Measurements from ENCODE around the gene SEMA3C.

The SEMA3C gene

GRCh38 chr7:80731281-80731680 lies 187.6 kb downstream of the SEMA3C start:
- POLR2A ChIA-PET = no interaction called here
- TF ChIP-seq ZNF548 (tag by site-specific recombination; IDR thresholded peaks at IDR 0.05) = no peak
- no peak for TF ChIP-seq PATZ1 (tag by site-specific recombination; IDR thresholded peaks at IDR 0.05)
- TF ChIP-seq ZNF274 (IDR thresholded peaks at IDR 0.05; ENCODE audit: low read length) = no peak
- TF ChIP-seq ZNF274 (tag by site-specific recombination; IDR thresholded peaks at IDR 0.05; ENCODE audit: borderline replicate concordance) = no peak
- no peak for TF ChIP-seq ZNF785 (tag by site-specific recombination; IDR thresholded peaks at IDR 0.05)
- no peak for TF ChIP-seq KLF16 (tag by site-specific recombination; IDR thresholded peaks at IDR 0.05)
- TF ChIP-seq ZNF555 (tag by site-specific recombination; conservative IDR thresholded peaks at IDR 0.05) = no peak
- TF ChIP-seq GLI2 (tag by site-specific recombination; IDR thresholded peaks at IDR 0.05; ENCODE audit: borderline replicate concordance, low read depth) = no peak
- TF ChIP-seq, protein P1, sequence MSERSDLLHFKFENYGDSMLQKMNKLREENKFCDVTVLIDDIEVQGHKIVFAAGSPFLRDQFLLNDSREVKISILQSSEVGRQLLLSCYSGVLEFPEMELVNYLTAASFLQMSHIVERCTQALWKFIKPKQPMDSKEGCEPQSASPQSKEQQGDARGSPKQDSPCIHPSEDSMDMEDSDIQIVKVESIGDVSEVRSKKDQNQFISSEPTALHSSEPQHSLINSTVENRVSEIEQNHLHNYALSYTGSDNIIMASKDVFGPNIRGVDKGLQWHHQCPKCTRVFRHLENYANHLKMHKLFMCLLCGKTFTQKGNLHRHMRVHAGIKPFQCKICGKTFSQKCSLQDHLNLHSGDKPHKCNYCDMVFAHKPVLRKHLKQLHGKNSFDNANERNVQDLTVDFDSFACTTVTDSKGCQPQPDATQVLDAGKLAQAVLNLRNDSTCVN (tag by site-specific recombination; optimal IDR thresholded peaks at IDR 0.05) = no peak
- TF ChIP-seq ZNF404 (tag by site-specific recombination; IDR thresholded peaks at IDR 0.05) = no peak
- no peaks in the 10 kb centered on the region for H3K4me1 ChIP-seq (ENCODE audit: control insufficient read depth, insufficient read depth, low read length)
- H3K4me3 ChIP-seq (ENCODE audit: low read depth, low read length) = no peak overlapping the region
- H3K27ac ChIP-seq (ENCODE audit: extremely low read depth, low read depth, low read length) = no peak overlapping the region
- CTCF ChIA-PET = interaction anchor here (0.7 to 1.6 kb wide), 5 partner anchors 8 to 433 kb away, joined by 3 to 9 read pairs (median 4); no protein-coding TSS in a partner anchor
- H3K36me3 ChIP-seq (ENCODE audit: control insufficient read depth in 2 of 2, insufficient read depth in 1 of 2, low read length in 2 of 2) = no peaks in the 10 kb centered on the region
- no peaks in the 10 kb centered on the region for H3K9me3 ChIP-seq (ENCODE audit: control insufficient read depth, insufficient read depth, low read depth, low read length)

DNA sequence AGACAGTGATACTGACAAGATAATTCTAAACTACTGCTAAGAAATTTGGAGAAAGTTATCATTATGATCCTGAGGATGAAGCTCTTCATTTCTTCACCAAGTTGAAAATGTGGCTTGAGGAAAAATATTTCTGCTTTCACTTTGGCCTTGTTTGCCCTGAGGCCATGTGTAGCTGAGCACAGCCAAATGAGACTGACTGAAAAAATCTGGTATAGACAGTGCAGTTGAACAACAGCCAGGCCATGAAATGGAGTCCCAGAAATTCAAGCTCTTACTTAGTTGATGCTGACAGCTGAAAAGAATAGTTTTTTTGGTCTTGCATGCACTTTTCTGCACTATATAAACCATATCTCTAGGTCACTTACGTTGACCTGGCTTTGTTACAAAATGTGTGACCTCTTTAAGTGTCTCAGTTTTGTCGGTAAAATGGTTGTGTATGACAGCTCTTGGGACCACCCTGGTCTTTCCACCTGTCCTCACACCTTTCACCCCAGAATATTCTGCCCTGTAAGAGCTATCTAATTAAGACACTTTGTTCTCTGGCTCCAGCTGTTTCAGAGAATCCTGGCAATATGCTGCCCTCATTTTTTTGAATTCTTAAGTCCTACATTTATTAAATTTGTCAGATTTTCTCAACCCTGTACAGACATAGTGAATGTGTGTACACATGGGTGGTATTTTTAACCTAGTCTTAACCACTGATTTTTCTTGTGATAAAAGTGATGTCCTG lies 189.1 kb downstream of the SEMA3C start:
- peaks cover 5% of the 10 kb centered on the region; the same call in 1 of the 2 replicates for H3K4me1 ChIP-seq (ENCODE audit: control insufficient read depth, insufficient read depth, low read length)
- no peak overlapping the region for H3K27ac ChIP-seq (ENCODE audit: extremely low read depth, low read depth, low read length)
- ChIA-PET CTCF (no interaction called here), POLR2A (no interaction called here)
- H3K4me3 ChIP-seq (ENCODE audit: low read depth, low read length) = no peak overlapping the region
- H3K9me3 ChIP-seq (ENCODE audit: control insufficient read depth, insufficient read depth, low read depth, low read length) = no peaks in the 10 kb centered on the region
- no peaks in the 10 kb centered on the region for H3K36me3 ChIP-seq (ENCODE audit: control insufficient read depth in 2 of 2, insufficient read depth in 1 of 2, low read length in 2 of 2)
- TF ChIP-seq ZBTB21 (tag by site-specific recombination; IDR thresholded peaks at IDR 0.05) = no peak
- TF ChIP-seq ZNF561 (tag by site-specific recombination; IDR thresholded peaks at IDR 0.05; ENCODE audit: borderline replicate concordance) = no peak
- no peak for TF ChIP-seq TCF7L2 (IDR thresholded peaks at IDR 0.05; ENCODE audit: borderline replicate concordance, low read depth, low read length)
- no peak for TF ChIP-seq ZNF843 (tag by site-specific recombination; IDR thresholded peaks at IDR 0.05)
- no peak for TF ChIP-seq AEBP2 (tag by site-specific recombination; IDR thresholded peaks at IDR 0.05; ENCODE audit: borderline replicate concordance)
- TF ChIP-seq ZNF221 (tag by site-specific recombination; IDR thresholded peaks at IDR 0.05; ENCODE audit: borderline replicate concordance) = no peak
- TF ChIP-seq ZSCAN16 (tag by site-specific recombination; IDR thresholded peaks at IDR 0.05) = no peak
- no peak for TF ChIP-seq ZNF155 (tag by site-specific recombination; IDR thresholded peaks at IDR 0.05)
- no peak for TF ChIP-seq ZNF600 (tag by site-specific recombination; IDR thresholded peaks at IDR 0.05)
- no peak for TF ChIP-seq MZF1 (tag by site-specific recombination; IDR thresholded peaks at IDR 0.05; ENCODE audit: borderline replicate concordance)
- TF ChIP-seq ZBTB10 (tag by site-specific recombination; IDR thresholded peaks at IDR 0.05) = no peak
- TF ChIP-seq, protein P2, sequence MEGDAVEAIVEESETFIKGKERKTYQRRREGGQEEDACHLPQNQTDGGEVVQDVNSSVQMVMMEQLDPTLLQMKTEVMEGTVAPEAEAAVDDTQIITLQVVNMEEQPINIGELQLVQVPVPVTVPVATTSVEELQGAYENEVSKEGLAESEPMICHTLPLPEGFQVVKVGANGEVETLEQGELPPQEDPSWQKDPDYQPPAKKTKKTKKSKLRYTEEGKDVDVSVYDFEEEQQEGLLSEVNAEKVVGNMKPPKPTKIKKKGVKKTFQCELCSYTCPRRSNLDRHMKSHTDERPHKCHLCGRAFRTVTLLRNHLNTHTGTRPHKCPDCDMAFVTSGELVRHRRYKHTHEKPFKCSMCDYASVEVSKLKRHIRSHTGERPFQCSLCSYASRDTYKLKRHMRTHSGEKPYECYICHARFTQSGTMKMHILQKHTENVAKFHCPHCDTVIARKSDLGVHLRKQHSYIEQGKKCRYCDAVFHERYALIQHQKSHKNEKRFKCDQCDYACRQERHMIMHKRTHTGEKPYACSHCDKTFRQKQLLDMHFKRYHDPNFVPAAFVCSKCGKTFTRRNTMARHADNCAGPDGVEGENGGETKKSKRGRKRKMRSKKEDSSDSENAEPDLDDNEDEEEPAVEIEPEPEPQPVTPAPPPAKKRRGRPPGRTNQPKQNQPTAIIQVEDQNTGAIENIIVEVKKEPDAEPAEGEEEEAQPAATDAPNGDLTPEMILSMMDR (tag by site-specific recombination; IDR thresholded peaks at IDR 0.05) = no peak
- TF ChIP-seq RBAK (tag by site-specific recombination; IDR thresholded peaks at IDR 0.05) = no peak
- no peak for TF ChIP-seq ZBTB20 (tag by site-specific recombination; IDR thresholded peaks at IDR 0.05)
- no peak for TF ChIP-seq ZNF24 (tag by site-specific recombination; IDR thresholded peaks at IDR 0.05)
- no peak for TF ChIP-seq ZNF791 (tag by site-specific recombination; IDR thresholded peaks at IDR 0.05)
- TF ChIP-seq ZNF529 (tag by site-specific recombination; IDR thresholded peaks at IDR 0.05; ENCODE audit: insufficient replicate concordance) = no peak
